NCI-H446 (cell line): ENCODE measurements around the gene RFLNA.

ENCODE experiments used
- DNase-seq, 2 experiments: peaks; one replicate each; lab custom pipeline; 2025; lab: John Stamatoyannopoulos, UW

The RFLNA gene

GRCh38 chr12:124359671-124360581, 65.0 kb downstream of the RFLNA start:
- DNase-seq: peak; percentile 93 to 98

DNA sequence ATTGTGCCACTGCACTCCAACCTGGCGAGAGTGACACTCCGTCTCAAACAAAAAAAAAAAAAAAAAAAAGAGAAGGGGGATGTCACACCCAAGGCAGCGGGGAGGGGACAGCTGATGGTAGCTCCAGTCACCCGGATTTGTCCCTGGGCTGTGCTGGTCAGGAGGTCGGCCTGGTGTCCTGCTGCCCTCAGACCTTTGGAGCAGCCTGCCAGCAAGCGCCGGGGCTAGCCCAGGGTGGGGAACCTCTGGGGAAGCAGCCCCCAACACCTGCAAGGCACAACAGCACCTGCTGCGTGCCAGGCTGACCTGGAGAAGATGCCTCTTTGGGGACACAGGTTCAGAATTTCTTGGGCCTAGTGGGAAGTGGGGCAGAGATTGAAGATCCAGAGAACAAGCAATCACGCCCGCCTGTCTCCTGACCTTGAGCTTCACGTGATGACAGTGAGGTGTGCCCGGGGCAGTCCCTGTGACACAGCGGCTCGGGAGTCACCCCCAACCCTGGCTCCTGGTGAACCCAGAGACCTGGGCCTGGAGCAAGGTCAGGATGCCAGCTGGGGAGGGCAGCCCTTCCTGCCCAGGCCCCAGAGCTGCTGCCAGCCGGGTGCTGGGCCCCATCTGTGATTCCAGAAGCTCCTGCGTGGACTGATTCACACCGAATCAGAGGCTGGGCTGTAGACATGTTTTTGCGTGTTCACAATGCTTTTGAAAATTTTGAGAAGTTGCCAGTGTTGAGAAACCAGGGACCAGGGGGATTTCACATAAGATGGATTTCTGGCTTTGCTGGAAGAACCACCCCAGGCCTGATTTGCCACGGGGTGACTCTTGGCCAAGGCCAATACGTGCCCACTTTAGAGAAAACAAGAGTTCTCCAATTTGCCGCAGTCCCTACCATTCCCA, 66.4 kb downstream of the RFLNA start:
- peak in 1 of 2 experiments; percentile 33 for DNase-seq

- no peak for DNase-seq
Measured at GRCh38 chr12:124361996-124362395, 67.1 kb downstream of the RFLNA start.

DNA sequence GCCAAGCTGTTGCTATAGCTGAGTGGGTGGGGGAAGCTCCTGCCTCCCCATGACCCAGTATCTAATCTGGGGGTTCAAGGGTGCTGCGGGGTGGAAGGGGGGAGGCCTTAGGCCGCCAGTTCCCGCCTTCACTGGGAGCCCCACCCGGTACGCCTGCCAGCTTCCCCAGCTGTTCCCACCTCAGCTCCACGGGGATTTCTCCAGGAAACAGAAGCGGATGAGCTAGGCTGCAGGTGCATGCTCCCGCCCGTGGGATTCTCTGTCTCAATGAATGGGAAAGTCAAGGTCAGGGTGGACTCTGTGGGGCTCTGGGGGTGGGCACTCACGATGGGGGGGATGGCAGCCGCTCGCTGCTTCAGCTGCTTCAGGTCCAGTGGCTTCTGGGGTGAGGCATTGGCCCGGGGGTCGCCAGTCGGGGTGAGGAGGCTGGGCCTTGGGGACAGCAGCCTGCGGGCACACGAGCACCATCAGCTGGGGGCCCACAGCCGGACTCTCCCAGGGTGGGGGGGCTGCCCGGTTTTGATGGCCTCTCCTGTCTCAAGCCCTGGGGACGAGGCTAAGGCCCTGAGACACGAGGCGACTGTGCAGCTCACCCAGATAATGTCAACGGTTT, 68.6 kb downstream of the RFLNA start:
- no peak for DNase-seq

DNA sequence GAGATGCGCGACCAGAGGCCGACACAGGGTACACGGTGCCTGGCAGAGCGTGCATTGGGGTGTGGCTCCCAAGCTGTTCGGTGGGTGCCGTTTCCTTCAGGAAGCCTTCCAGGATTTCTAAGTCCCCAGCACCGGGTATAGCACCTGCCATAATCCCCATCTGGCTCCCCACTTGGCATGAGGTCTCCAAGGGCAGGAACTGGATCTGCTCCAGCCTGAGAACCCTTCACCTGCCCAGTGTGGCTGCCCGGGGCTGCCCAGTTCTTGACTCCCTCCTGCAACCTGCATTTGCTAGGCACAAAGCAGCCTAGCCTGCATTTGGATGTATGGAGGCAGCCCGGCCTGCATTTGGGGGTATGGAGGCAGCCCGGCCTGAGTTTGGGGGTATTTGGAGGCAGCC, 69.7 kb downstream of the RFLNA start:
- no peak for DNase-seq
